ENCODE results near the gene HRH2.

HRH2 gene

GRCh38 chr5:175687231-175687701 lies 29.4 kb downstream of the HRH2 start:
- no peak overlapping the region for H3K4me3 ChIP-seq (ENCODE audit: low read length)
- no peak for TF ChIP-seq CTCF (conservative IDR thresholded peaks at IDR 0.05; ENCODE audit: low read depth, low read length)
- no peak for DNase-seq (ENCODE audit: low read depth)

- H3K4me3 ChIP-seq (ENCODE audit: low read length) = no peak overlapping the region
- no peak for DNase-seq (ENCODE audit: low read depth)
- no peak for TF ChIP-seq CTCF (conservative IDR thresholded peaks at IDR 0.05; ENCODE audit: low read depth, low read length)
These were observed 30.7 kb downstream of the HRH2 start for GRCh38 chr5:175688352-175689146.

- no peak for DNase-seq (ENCODE audit: low read depth)
- no peak overlapping the region for H3K4me3 ChIP-seq (ENCODE audit: low read length)
- no peak for TF ChIP-seq CTCF (conservative IDR thresholded peaks at IDR 0.05; ENCODE audit: low read depth, low read length)
These were observed 31.5 kb downstream of the HRH2 start for GRCh38 chr5:175689147-175689991.

GRCh38 chr5:175690025-175690424 lies 32.2 kb downstream of the HRH2 start:
- TF ChIP-seq CTCF (conservative IDR thresholded peaks at IDR 0.05; ENCODE audit: low read depth, low read length) = no peak
- H3K4me3 ChIP-seq (ENCODE audit: low read length) = no peak overlapping the region
- DNase-seq (ENCODE audit: low read depth) = no peak

- no peak overlapping the region for H3K4me3 ChIP-seq (ENCODE audit: low read length)
- TF ChIP-seq CTCF (conservative IDR thresholded peaks at IDR 0.05; ENCODE audit: low read depth, low read length) = no peak
- DNase-seq (ENCODE audit: low read depth) = no peak
These were observed 32.7 kb downstream of the HRH2 start for GRCh38 chr5:175690586-175690985.

- no peak for TF ChIP-seq CTCF (conservative IDR thresholded peaks at IDR 0.05; ENCODE audit: low read depth, low read length)
- no peak for DNase-seq (ENCODE audit: low read depth)
- H3K4me3 ChIP-seq (ENCODE audit: low read length) = no peak overlapping the region
These were observed 33.9 kb downstream of the HRH2 start for GRCh38 chr5:175691761-175692160.

Measured in retinal pigment epithelial cell (primary cell).